ENCODE measurements around the gene CLDN5. TPM values are rescaled to one million over a fixed set of nuclear protein-coding genes. Genes with fewer than 3 reads are reported as not detected.

The CLDN5 gene
- total and polyA plus RNA-seq, 12 donors: 19.8 to 102 (median 40.7) TPM

GRCh38 chr22:19480789-19481188 lies 43.4 kb downstream of the CLDN5 start:
- no peak for TF ChIP-seq CTCF (IDR thresholded peaks at IDR 0.05)
- H3K36me3 ChIP-seq: peaks cover 0 to 4% (median 0%) of the 10 kb centered on the region in 9 donors
- no peak for ATAC-seq
- no peaks in the 10 kb centered on the region for H3K27me3 ChIP-seq
- DNase-seq: no peak
- no peak overlapping the region for H3K4me3 ChIP-seq
- intact Hi-C loops (cut with DNase I): loop anchor here in 1 of 10 donors (10.0 kb wide), 1 partner anchor 154 kb away; no protein-coding TSS in a partner anchor
- no peaks in the 10 kb centered on the region for H3K9me3 ChIP-seq
- WGBS, 2 donors: 69 to 73% methylated on average over 10 of the region's 10 CpGs
- H3K27ac ChIP-seq: no peak overlapping the region
- peaks cover 3 to 37% (median 31%) of the 10 kb centered on the region in 9 donors for H3K4me1 ChIP-seq

- ATAC-seq: peak in 1 of 8 donors; percentile 2
Measured at GRCh38 chr22:19480173-19480568, 44.0 kb downstream of the CLDN5 start.

GRCh38 chr22:19479355-19480172 lies 44.6 kb downstream of the CLDN5 start, which contains the start of gene CDC45:
Gene CDC45, plus strand, starts transcription at chr22:19479920. Its CDS starts 49 bp downstream, at chr22:19479969.
- peaks cover 3 to 45% (median 31%) of the 10 kb centered on the region in 9 donors for H3K4me1 ChIP-seq
- DNase-seq (peak; percentile 93 to 98), ATAC-seq (peak; percentile 95 to 99 (median 98))
- no peaks in the 10 kb centered on the region for H3K27me3 ChIP-seq
- H3K4me3 ChIP-seq: peak within 1 kb of the TSS; percentile 58 to 95 (median 86)
- H3K27ac ChIP-seq: peak within 1 kb of the TSS; percentile 93 to 100 (median 98)
- WGBS, 2 donors: 0 to 1% methylated on average over 50 of the region's 50 CpGs
- peaks cover 0 to 17% (median 2%) of the 10 kb centered on the region in 9 donors for H3K36me3 ChIP-seq
- H3K9me3 ChIP-seq: no peaks in the 10 kb centered on the region
- intact Hi-C loops (cut with DNase I): loop anchor here in 8 of 10 donors (1.0 to 10.0 kb wide), 14 partner anchors 32 to 335 kb away; partner anchors contain the start of genes HIRA (in 3 of the 8), MRPL40 (in 3 of the 8), ESS2 (in 2 of the 8) and SLC25A1 (in 2 of the 8)
- TF ChIP-seq CTCF (IDR thresholded peaks at IDR 0.05): no peak

More at GRCh38 chr22:19480173-19480568, 44.0 kb downstream of the CLDN5 start:
- peaks cover 3 to 41% (median 31%) of the 10 kb centered on the region in 9 donors for H3K4me1 ChIP-seq
- no peak overlapping the region for H3K27ac ChIP-seq
- intact Hi-C loops (cut with DNase I): loop anchor here in 1 of 10 donors (10.0 kb wide), 1 partner anchor 155 kb away; no protein-coding TSS in a partner anchor
- no peak for DNase-seq
- peak overlapping the region in 9 of 10 donors; percentile 24 to 95 (median 88) for H3K4me3 ChIP-seq
- peaks cover 0 to 11% (median 0%) of the 10 kb centered on the region in 9 donors for H3K36me3 ChIP-seq
- no peak for TF ChIP-seq CTCF (IDR thresholded peaks at IDR 0.05)
- no peaks in the 10 kb centered on the region for H3K9me3 ChIP-seq
- H3K27me3 ChIP-seq: no peaks in the 10 kb centered on the region
- WGBS, 2 donors: 1% methylated on average over 15 of the region's 15 CpGs

- Histone ChIP-seq H3K27ac (peak within 1 kb of the TSS; percentile 93 to 100 (median 98)), H3K4me1 (peaks cover 3 to 48% (median 31%) of the 10 kb centered on the region in 9 donors), H3K4me3 (peak within 1 kb of the TSS; percentile 58 to 95 (median 86)), H3K27me3 (no peaks in the 10 kb centered on the region), H3K36me3 (peaks cover 0 to 23% (median 9%) of the 10 kb centered on the region in 9 donors), H3K9me3 (no peaks in the 10 kb centered on the region)
- 1% methylated on average over 31 to 42 of the region's 42 CpGs for WGBS, 2 donors
- ATAC-seq: peak; percentile 81 to 94 (median 85)
- peak; percentile 86 for DNase-seq
- intact Hi-C loops (cut with DNase I): loop anchor here in 7 of 10 donors (1.0 to 10.0 kb wide), 13 partner anchors 32 to 335 kb away; partner anchors contain the start of genes HIRA (in 3 of the 7), MRPL40 (in 3 of the 7), ESS2 (in 2 of the 7) and SLC25A1 (in 2 of the 7)
- TF ChIP-seq CTCF (IDR thresholded peaks at IDR 0.05): no peak
Measured at GRCh38 chr22:19478901-19479354, 45.3 kb downstream of the CLDN5 start, which contains the start of gene UFD1. Gene UFD1, minus strand, starts transcription at chr22:19479193. Its CDS starts 108 bp downstream, at chr22:19479085.
